ENCODE results near the gene C19orf81. TPM values are rescaled to one million over a fixed set of nuclear protein-coding genes. Genes with fewer than 3 reads are reported as not detected.

The C19orf81 gene
- polyA plus RNA-seq, 1 donor (not counting 4 experiments of a cell fraction or from before 2014, with no cell fraction given) = not detected

GRCh38 chr19:50670102-50670380 lies 20.8 kb downstream of the C19orf81 start:
- TF ChIP-seq EZH2 (IDR thresholded peaks at IDR 0.05; ENCODE audit: low read length) = no peak
- TF ChIP-seq, protein P1, sequence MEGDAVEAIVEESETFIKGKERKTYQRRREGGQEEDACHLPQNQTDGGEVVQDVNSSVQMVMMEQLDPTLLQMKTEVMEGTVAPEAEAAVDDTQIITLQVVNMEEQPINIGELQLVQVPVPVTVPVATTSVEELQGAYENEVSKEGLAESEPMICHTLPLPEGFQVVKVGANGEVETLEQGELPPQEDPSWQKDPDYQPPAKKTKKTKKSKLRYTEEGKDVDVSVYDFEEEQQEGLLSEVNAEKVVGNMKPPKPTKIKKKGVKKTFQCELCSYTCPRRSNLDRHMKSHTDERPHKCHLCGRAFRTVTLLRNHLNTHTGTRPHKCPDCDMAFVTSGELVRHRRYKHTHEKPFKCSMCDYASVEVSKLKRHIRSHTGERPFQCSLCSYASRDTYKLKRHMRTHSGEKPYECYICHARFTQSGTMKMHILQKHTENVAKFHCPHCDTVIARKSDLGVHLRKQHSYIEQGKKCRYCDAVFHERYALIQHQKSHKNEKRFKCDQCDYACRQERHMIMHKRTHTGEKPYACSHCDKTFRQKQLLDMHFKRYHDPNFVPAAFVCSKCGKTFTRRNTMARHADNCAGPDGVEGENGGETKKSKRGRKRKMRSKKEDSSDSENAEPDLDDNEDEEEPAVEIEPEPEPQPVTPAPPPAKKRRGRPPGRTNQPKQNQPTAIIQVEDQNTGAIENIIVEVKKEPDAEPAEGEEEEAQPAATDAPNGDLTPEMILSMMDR (optimal IDR thresholded peaks at IDR 0.05 in 1 of 3, IDR thresholded peaks at IDR 0.05 in 1 of 3, conservative IDR thresholded peaks at IDR 0.05 in 1 of 3; ENCODE audit: extremely low read depth in 1 of 3, insufficient read depth in 2 of 3, low read length in 3 of 3) = no peak
- H3K9me3 ChIP-seq (ENCODE audit: control insufficient read depth, low read depth, low read length) = no peaks in the 10 kb centered on the region
- DNase-seq (ENCODE audit: low read depth, low spot score) = no peak
- dilution Hi-C loops (cut with MboI; ENCODE audit: extremely low pct_ligation_motif_present, low sequenced_read_pairs) = no loop called here
- no peak overlapping the region for H3K27ac ChIP-seq (ENCODE audit: control insufficient read depth, insufficient read depth, low read length)
- no peaks in the 10 kb centered on the region for H3K4me1 ChIP-seq (ENCODE audit: control insufficient read depth, extremely low read depth, insufficient read depth, low read length)
- no peak overlapping the region for H3K9ac ChIP-seq (ENCODE audit: control insufficient read depth, extremely low read depth, insufficient read depth, low read length)
- no peak overlapping the region for H3K4me2 ChIP-seq (ENCODE audit: control insufficient read depth, extremely low read depth, insufficient read depth, low read depth, low read length)
- no peaks in the 10 kb centered on the region for H3K79me2 ChIP-seq (ENCODE audit: control insufficient read depth, insufficient read depth, low read length)
- H2AFZ ChIP-seq (ENCODE audit: control insufficient read depth, low read length) = no peak overlapping the region
- H3K27me3 ChIP-seq (ENCODE audit: control insufficient read depth, extremely low read depth, insufficient read depth, low read length) = peaks cover 55% of the 10 kb centered on the region
- no peaks in the 10 kb centered on the region for H3K36me3 ChIP-seq (ENCODE audit: control insufficient read depth in 2 of 2, extremely low read depth in 1 of 2, insufficient read depth in 2 of 2, low read length in 2 of 2)
- no peaks in the 10 kb centered on the region for H3K9me1 ChIP-seq (ENCODE audit: control insufficient read depth, extremely low read depth, insufficient read depth, low read length)
- no peaks in the 10 kb centered on the region for H4K20me1 ChIP-seq (ENCODE audit: control insufficient read depth, extremely low read depth, insufficient read depth, low read length)
- FAIRE-seq = no peak
- no peak overlapping the region for H3K4me3 ChIP-seq (ENCODE audit: control insufficient read depth in 2 of 3, extremely low read depth in 1 of 3, insufficient read depth in 2 of 3, low read depth in 1 of 3, low read length in 3 of 3)

GRCh38 chr19:50673118-50673517 lies 23.9 kb downstream of the C19orf81 start:
- TF ChIP-seq, protein P1 (optimal IDR thresholded peaks at IDR 0.05 in 1 of 3, IDR thresholded peaks at IDR 0.05 in 1 of 3, conservative IDR thresholded peaks at IDR 0.05 in 1 of 3; ENCODE audit: extremely low read depth in 1 of 3, insufficient read depth in 2 of 3, low read length in 3 of 3) = no peak
- no peak for TF ChIP-seq EZH2 (IDR thresholded peaks at IDR 0.05; ENCODE audit: low read length)
- no peaks in the 10 kb centered on the region for H3K9me1 ChIP-seq (ENCODE audit: control insufficient read depth, extremely low read depth, insufficient read depth, low read length)
- dilution Hi-C loops (cut with MboI; ENCODE audit: extremely low pct_ligation_motif_present, low sequenced_read_pairs) = no loop called here
- H3K79me2 ChIP-seq (ENCODE audit: control insufficient read depth, insufficient read depth, low read length) = no peaks in the 10 kb centered on the region
- peaks cover 32% of the 10 kb centered on the region for H3K27me3 ChIP-seq (ENCODE audit: control insufficient read depth, extremely low read depth, insufficient read depth, low read length)
- H4K20me1 ChIP-seq (ENCODE audit: control insufficient read depth, extremely low read depth, insufficient read depth, low read length) = no peaks in the 10 kb centered on the region
- H3K9me3 ChIP-seq (ENCODE audit: control insufficient read depth, low read depth, low read length) = no peaks in the 10 kb centered on the region
- DNase-seq (ENCODE audit: low read depth, low spot score) (no peak), FAIRE-seq (no peak)
- no peak overlapping the region for H2AFZ ChIP-seq (ENCODE audit: control insufficient read depth, low read length)
- H3K9ac ChIP-seq (ENCODE audit: control insufficient read depth, extremely low read depth, insufficient read depth, low read length) = no peak overlapping the region
- H3K4me3 ChIP-seq (ENCODE audit: control insufficient read depth in 2 of 3, extremely low read depth in 1 of 3, insufficient read depth in 2 of 3, low read depth in 1 of 3, low read length in 3 of 3) = no peak overlapping the region
- H3K36me3 ChIP-seq (ENCODE audit: control insufficient read depth in 2 of 2, extremely low read depth in 1 of 2, insufficient read depth in 2 of 2, low read length in 2 of 2) = no peaks in the 10 kb centered on the region
- H3K4me1 ChIP-seq (ENCODE audit: control insufficient read depth, extremely low read depth, insufficient read depth, low read length) = no peaks in the 10 kb centered on the region
- H3K27ac ChIP-seq (ENCODE audit: control insufficient read depth, insufficient read depth, low read length) = no peak overlapping the region
- H3K4me2 ChIP-seq (ENCODE audit: control insufficient read depth, extremely low read depth, insufficient read depth, low read depth, low read length) = no peak overlapping the region
